ENCODE data around the gene KDR.

The KDR gene

DNA sequence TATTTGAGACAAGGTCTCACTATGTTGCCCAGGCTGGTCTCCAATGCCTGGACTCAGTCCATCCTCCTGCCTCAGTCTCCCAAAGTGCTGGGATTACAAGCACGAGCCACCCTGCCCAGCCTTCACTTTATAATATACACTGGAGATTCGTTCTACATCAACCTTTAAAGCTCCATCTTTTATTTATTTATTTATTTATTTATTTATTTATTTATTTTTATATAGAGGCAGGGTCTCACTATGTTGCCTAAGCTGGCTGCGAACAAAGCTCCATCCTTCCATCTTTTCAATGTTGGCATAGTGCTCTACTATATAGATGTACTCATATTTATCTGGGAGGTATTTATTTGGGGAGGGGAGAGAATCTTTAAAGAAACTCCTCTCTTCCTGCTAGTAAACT is 1.7 kb upstream of the KDR start:
- Histone ChIP-seq H3K4me3 (ENCODE audit: low read length) (no peak overlapping the region), H3K36me3 (replicated peaks; ENCODE audit: insufficient read depth, low read length) (no peaks in the 10 kb centered on the region), H3K79me2 (ENCODE audit: low read length) (no peaks in the 10 kb centered on the region), H2AFZ (ENCODE audit: low read length) (no peak overlapping the region), H3K9ac (ENCODE audit: low read length) (no peak overlapping the region), H3K9me2 (replicated peaks; ENCODE audit: insufficient read depth, low read length) (no peaks in the 10 kb centered on the region), H3K4me2 (ENCODE audit: low read depth, low read length) (no peak overlapping the region), H4K20me1 (ENCODE audit: insufficient read depth, low read length) (no peaks in the 10 kb centered on the region), H3K27me3 (replicated peaks; ENCODE audit: insufficient read depth, low read length) (no peaks in the 10 kb centered on the region), H3F3A (ENCODE audit: insufficient read depth, low read length) (no peaks in the 10 kb centered on the region), H3K9me3 (replicated peaks; ENCODE audit: insufficient read depth, low read length) (no peaks in the 10 kb centered on the region), H3K4me1 (ENCODE audit: low read length) (no peaks in the 10 kb centered on the region), H3K27ac (ENCODE audit: low read length) (no peak overlapping the region)
- TF ChIP-seq, protein P1, sequence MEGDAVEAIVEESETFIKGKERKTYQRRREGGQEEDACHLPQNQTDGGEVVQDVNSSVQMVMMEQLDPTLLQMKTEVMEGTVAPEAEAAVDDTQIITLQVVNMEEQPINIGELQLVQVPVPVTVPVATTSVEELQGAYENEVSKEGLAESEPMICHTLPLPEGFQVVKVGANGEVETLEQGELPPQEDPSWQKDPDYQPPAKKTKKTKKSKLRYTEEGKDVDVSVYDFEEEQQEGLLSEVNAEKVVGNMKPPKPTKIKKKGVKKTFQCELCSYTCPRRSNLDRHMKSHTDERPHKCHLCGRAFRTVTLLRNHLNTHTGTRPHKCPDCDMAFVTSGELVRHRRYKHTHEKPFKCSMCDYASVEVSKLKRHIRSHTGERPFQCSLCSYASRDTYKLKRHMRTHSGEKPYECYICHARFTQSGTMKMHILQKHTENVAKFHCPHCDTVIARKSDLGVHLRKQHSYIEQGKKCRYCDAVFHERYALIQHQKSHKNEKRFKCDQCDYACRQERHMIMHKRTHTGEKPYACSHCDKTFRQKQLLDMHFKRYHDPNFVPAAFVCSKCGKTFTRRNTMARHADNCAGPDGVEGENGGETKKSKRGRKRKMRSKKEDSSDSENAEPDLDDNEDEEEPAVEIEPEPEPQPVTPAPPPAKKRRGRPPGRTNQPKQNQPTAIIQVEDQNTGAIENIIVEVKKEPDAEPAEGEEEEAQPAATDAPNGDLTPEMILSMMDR (IDR thresholded peaks at IDR 0.05; ENCODE audit: low read length): no peak
- TF ChIP-seq EZH2phosphoT487 (IDR thresholded peaks at IDR 0.05; ENCODE audit: low read length): no peak
- DNase-seq: no peak

DNA sequence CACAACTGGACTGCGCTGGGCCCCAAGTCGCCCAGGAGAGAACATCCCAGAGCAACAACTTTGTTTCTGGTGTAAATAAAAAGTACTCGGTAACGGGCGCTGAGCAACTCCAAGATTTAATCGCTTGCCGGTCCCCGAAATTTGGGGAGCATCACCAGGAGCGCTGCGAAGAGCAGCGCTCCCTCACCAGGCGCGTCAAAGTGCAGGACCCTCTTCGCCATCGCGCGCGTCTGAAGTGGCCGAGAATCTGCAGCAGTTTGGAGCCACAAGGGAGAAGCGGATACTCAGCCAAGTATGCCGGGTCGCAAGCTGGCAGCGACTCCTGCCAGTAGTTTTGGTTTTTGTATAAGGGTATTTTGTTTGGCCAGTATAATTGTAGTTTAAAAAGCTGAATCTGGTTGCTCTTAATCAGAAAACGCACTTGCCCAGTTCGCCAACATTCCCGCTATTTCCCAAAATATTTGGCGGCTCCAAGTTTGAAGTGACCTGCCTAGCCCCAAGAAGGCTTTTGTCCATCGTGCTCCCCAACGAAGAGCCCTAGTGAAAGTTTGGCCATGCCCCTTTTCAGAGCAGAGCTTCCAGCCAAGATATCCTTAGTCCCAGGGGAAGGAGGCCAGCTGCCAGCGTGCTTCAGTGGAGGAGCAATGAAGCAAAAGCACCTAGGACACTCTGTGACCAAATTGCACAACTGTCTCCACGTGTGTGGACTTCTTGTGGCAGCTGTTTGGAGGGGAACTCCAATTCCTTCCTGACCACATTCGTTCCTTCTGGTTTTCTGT is 557 bp upstream of the KDR start:
- TF ChIP-seq EZH2 (optimal IDR thresholded peaks at IDR 0.05; ENCODE audit: low read depth, low read length) (no peak), EZH2phosphoT487 (IDR thresholded peaks at IDR 0.05; ENCODE audit: low read length) (no peak)
- TF ChIP-seq, protein P1 (IDR thresholded peaks at IDR 0.05; ENCODE audit: low read length): no peak
- no peak for DNase-seq
- Histone ChIP-seq H3K4me2 (ENCODE audit: low read depth, low read length) (peak overlapping the region; percentile 87), H3K27me3 (replicated peaks; ENCODE audit: insufficient read depth, low read length) (no peaks in the 10 kb centered on the region), H2AFZ (ENCODE audit: low read length) (peak overlapping the region; percentile 93), H3K27ac (ENCODE audit: low read length) (no peak overlapping the region), H3K36me3 (replicated peaks; ENCODE audit: insufficient read depth, low read length) (no peaks in the 10 kb centered on the region), H3K4me1 (ENCODE audit: low read length) (no peaks in the 10 kb centered on the region), H3F3A (ENCODE audit: insufficient read depth, low read length) (no peaks in the 10 kb centered on the region), H3K79me2 (ENCODE audit: low read length) (no peaks in the 10 kb centered on the region), H3K4me3 (ENCODE audit: low read length) (peak overlapping the region; percentile 67), H3K9me3 (replicated peaks; ENCODE audit: insufficient read depth, low read length) (no peaks in the 10 kb centered on the region), H3K9ac (ENCODE audit: low read length) (no peak overlapping the region), H3K9me2 (replicated peaks; ENCODE audit: insufficient read depth, low read length) (no peaks in the 10 kb centered on the region), H4K20me1 (ENCODE audit: insufficient read depth, low read length) (no peaks in the 10 kb centered on the region)

DNA sequence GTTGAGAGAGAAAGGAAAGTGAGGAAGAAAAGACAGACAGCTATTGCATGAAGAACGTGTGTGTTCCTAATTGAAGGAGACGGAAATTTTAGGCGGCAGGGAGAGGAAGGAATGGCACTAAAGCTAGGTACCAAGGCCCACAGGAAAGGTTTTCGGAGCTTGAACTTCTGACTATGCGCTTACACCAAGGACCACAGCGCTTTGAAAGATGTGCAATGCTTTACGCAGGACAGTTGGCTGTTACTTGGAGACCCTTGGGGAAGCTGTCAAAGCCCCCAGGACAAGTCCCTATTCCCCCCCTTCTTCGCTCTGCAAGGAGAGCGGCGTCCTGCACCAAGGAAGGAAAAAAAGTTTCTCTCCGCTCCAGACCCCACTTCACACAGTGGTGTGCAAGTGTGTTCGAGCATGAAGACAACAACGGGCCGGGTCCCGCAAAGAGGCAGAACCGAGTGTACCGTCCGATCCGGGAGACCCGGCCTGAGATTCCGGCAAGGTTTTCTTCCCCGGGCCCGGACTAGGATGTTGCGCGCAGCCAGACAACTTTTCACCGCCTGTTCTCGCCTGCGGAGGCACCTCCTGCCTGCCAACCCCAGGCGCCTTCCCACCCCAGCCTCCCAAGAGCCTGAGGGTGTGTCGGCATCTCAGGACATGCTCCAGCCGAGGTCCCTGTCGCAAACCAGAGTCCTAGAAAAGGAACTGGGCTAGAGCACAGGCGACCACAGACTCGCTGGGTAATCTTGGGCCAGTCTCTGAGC is 896 bp downstream of the KDR start:
- TF ChIP-seq EZH2 (optimal IDR thresholded peaks at IDR 0.05; ENCODE audit: low read depth, low read length) (no peak), EZH2phosphoT487 (IDR thresholded peaks at IDR 0.05; ENCODE audit: low read length) (no peak)
- TF ChIP-seq, protein P1 (IDR thresholded peaks at IDR 0.05; ENCODE audit: low read length): no peak
- DNase-seq: no peak
- Histone ChIP-seq H3K9ac (ENCODE audit: low read length) (no peak overlapping the region), H2AFZ (ENCODE audit: low read length) (no peak overlapping the region), H3F3A (ENCODE audit: insufficient read depth, low read length) (no peaks in the 10 kb centered on the region), H3K4me1 (ENCODE audit: low read length) (no peaks in the 10 kb centered on the region), H3K4me2 (ENCODE audit: low read depth, low read length) (no peak overlapping the region), H3K27ac (ENCODE audit: low read length) (no peak overlapping the region), H3K4me3 (ENCODE audit: low read length) (no peak overlapping the region), H3K27me3 (replicated peaks; ENCODE audit: insufficient read depth, low read length) (no peaks in the 10 kb centered on the region), H3K79me2 (ENCODE audit: low read length) (no peaks in the 10 kb centered on the region), H4K20me1 (ENCODE audit: insufficient read depth, low read length) (no peaks in the 10 kb centered on the region), H3K36me3 (replicated peaks; ENCODE audit: insufficient read depth, low read length) (no peaks in the 10 kb centered on the region), H3K9me3 (replicated peaks; ENCODE audit: insufficient read depth, low read length) (no peaks in the 10 kb centered on the region), H3K9me2 (replicated peaks; ENCODE audit: insufficient read depth, low read length) (no peaks in the 10 kb centered on the region)

Data from MM.1S (cell line).